GM23248 (cell line): Measurements from ENCODE around the gene PAPPA2. TPM values are rescaled to one million over a fixed set of nuclear protein-coding genes. Genes with fewer than 3 reads are reported as not detected.
A peak's percentile ranks its signal among the peaks of the same experiment; 100 is the strongest.

Experiments used
- DNase-seq: peaks from one replicate; pipeline ENCODE4 v3.0.0-alpha.2; 2015
- H2AFZ ChIP-seq: fragments of 200-600 bp; sonication (generic); 2 replicates; pipeline ENCODE4 v1.6.1; 2016; ENCODE audit warnings: antibody characterized with exemption
- H3F3A ChIP-seq: fragments of 200-600 bp; sonication (generic); 2 replicates; pipeline ENCODE4 v1.6.1; 2016; ENCODE audit warnings: mild to moderate bottlenecking, antibody characterized with exemption, mixed run types; ENCODE audit not compliant: insufficient read depth
- H3K27ac ChIP-seq: fragments of 200-600 bp; sonication (generic); 2 replicates; pipeline ENCODE4 v1.5.1; 2016; ENCODE audit warnings: mild to moderate bottlenecking
- H3K27me3 ChIP-seq: fragments of 200-600 bp; sonication (generic); replicated peaks from 2 replicates; pipeline ENCODE4 v1.6.1; 2016; ENCODE audit warnings: mild to moderate bottlenecking; ENCODE audit not compliant: insufficient read depth
- H3K36me3 ChIP-seq: fragments of 200-600 bp; sonication (generic); 2 replicates; pipeline ENCODE4 v1.6.1; 2016; ENCODE audit warnings: low read depth, mild to moderate bottlenecking
- H3K4me1 ChIP-seq: fragments of 200-600 bp; sonication (generic); 2 replicates; pipeline ENCODE4 v1.6.1; 2016; ENCODE audit warnings: mild to moderate bottlenecking; ENCODE audit not compliant: insufficient read depth
- H3K4me2 ChIP-seq: fragments of 200-600 bp; sonication (generic); one replicate; pipeline ENCODE4 v1.6.1; 2016; ENCODE audit warnings: mild to moderate bottlenecking; ENCODE audit not compliant: unreplicated experiment
- H3K4me3 ChIP-seq: fragments of 200-600 bp; sonication (generic); 2 replicates; pipeline ENCODE4 v1.5.1; 2016; ENCODE audit warnings: mild to moderate bottlenecking
- H3K79me2 ChIP-seq: fragments of 200-600 bp; sonication (generic); 2 replicates; pipeline ENCODE4 v1.6.1; 2016; ENCODE audit warnings: mild to moderate bottlenecking; ENCODE audit not compliant: insufficient read depth
- H3K9ac ChIP-seq: fragments of 200-600 bp; sonication (generic); 2 replicates; pipeline ENCODE4 v1.6.1; 2016; ENCODE audit warnings: mild to moderate bottlenecking
- H3K9me2 ChIP-seq: fragments of 200-600 bp; sonication (generic); 2 replicates; pipeline ENCODE4 v1.6.1; 2016; ENCODE audit warnings: mixed run types, mild to moderate bottlenecking, moderate library complexity; ENCODE audit not compliant: insufficient read depth
- H3K9me3 ChIP-seq: fragments of 200-600 bp; sonication (generic); one replicate; pipeline ENCODE4 v1.6.1; 2017; ENCODE audit warnings: low read depth
- H4K20me1 ChIP-seq: fragments of 200-600 bp; sonication (generic); 2 replicates; pipeline ENCODE4 v1.6.0; 2016; ENCODE audit not compliant: insufficient read depth
- EZH2 ChIP-seq: fragments of 200-600 bp; sonication (generic); IDR thresholded peaks from 2 replicates; pipeline ENCODE4 v1.6.1; 2018; ENCODE audit warnings: antibody characterized with exemption, mild to moderate bottlenecking; ENCODE audit not compliant: insufficient read depth, poor library complexity, severe bottlenecking
- EZH2phosphoT487 ChIP-seq: fragments of 200-600 bp; sonication (generic); IDR thresholded peaks from 2 replicates; pipeline ENCODE4 v1.6.1; 2018; ENCODE audit warnings: antibody characterized with exemption, moderate library complexity, mild to moderate bottlenecking, low read depth; ENCODE audit not compliant: insufficient read depth
- WGBS, 2 experiments: methylation state at CpG; one replicate each; pipeline ENCODE4 v1.1.6; 2015 to 2017; ENCODE audit warnings: low lambda C conversion rate in 2 of 2, low coverage in 1 of 2; ENCODE audit errors: missing lambda C conversion rate in 2 of 2; 5-methylcytosine and 5-hydroxymethylcytosine counted together
- in situ Hi-C: fragments of 300-500 bp; cut with MboI; formaldehyde crosslinking; loops from 2 replicates; pipeline ENCODE4 v1.15.0; 2020
- polyA plus RNA-seq: library from polyadenylated mRNA; unstranded; fragments of >200 nt; fragmentation: Nextera tagmentation; extraction: Ambion mirVana; gene quantifications from 2 replicates; pipeline ENCODE4 v1.2.1, GENCODE V29; 2016
- total RNA-seq: library from RNA; depleted of rRNA; stranded (reverse); fragments of >200 nt; shearing (Covaris generic); gene quantifications from 2 replicates; pipeline ENCODE4 v1.2.3, GENCODE V29; 2014

The PAPPA2 gene
- total and polyA plus RNA-seq, 2 experiments from 2014 or later: 3.9 to 8.1 TPM

DNA sequence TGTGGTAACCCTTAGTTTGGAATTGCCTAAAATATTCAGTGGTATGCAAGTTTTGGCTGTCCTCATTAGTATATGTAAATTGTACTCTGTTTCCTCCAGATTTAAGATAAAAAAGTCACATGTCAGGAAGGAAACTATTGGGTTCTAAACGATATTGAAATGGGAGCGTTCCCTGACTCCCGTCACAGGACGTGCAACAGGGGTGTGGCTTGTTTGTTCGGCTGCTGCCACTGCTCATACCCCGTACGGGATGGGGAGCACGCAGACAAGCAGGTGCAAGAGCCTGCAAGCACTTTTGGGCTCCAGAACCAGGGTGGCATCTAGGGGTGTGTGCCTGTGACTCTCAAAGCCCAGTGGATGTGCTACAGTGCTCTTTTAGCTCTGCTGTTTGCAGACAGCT, 6.2 kb upstream of the PAPPA2 start:
- H3K9me2 ChIP-seq: no peaks in the 10 kb centered on the region
- H3K27ac ChIP-seq: no peak overlapping the region
- H3K36me3 ChIP-seq: no peaks in the 10 kb centered on the region
- H3K79me2 ChIP-seq: no peaks in the 10 kb centered on the region
- TF ChIP-seq EZH2phosphoT487 (no peak), EZH2 (no peak)
- DNase-seq: no peak
- no peaks in the 10 kb centered on the region for H4K20me1 ChIP-seq
- H3F3A ChIP-seq: no peaks in the 10 kb centered on the region
- no peak overlapping the region for H3K4me3 ChIP-seq
- H3K4me1 ChIP-seq: no peaks in the 10 kb centered on the region
- no peak overlapping the region for H3K4me2 ChIP-seq
- in situ Hi-C loops: no loop called here
- 49 to 56% methylated on average over 8 of the region's 8 CpGs for WGBS, 2 experiments
- no peak overlapping the region for H3K9ac ChIP-seq
- no peaks in the 10 kb centered on the region for H3K9me3 ChIP-seq
- no peak overlapping the region for H2AFZ ChIP-seq
- no peaks in the 10 kb centered on the region for H3K27me3 ChIP-seq

DNA sequence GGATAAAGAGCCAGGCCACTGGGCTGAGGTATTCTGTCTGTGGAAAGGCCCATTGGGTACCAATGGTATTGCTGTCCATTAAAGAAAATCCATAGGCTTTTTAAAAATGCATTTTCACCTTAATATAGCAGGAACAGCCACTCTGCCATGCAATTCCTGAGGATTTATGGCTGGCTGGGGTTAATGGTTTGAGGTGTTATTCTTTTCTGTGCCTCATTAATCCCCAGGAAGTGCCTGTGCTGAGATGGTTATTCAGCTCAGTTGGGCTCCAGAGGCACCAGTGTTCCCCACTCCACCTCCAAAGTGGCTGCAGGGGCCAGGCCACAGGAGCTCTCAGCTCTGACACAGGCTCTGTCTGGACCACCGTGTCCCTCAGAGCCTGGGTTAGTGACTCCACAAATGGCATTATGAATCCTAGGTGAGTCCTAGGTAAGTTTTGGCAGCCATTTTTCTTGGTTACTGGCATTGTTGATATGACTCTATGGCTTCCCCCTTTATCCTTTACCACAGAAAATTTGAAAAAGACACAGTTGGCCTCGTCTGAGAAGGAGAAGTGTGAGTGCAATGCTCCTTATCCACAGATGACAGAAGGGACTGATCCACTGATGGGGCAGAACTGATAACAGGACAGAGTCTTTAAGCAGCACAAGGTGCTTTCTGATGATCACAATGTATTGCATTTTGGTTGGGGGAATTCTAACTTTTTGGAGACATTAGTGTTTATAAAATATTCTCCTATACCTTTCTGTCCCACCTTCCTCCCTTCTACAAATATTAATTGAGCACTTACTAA, 2.2 kb upstream of the PAPPA2 start:
- Histone ChIP-seq H3K79me2 (no peaks in the 10 kb centered on the region), H3K9me2 (no peaks in the 10 kb centered on the region), H4K20me1 (no peaks in the 10 kb centered on the region), H3F3A (no peaks in the 10 kb centered on the region), H3K4me3 (no peak overlapping the region), H3K4me1 (no peaks in the 10 kb centered on the region), H2AFZ (no peak overlapping the region), H3K27ac (no peak overlapping the region), H3K9ac (no peak overlapping the region), H3K4me2 (no peak overlapping the region), H3K36me3 (no peaks in the 10 kb centered on the region), H3K27me3 (no peaks in the 10 kb centered on the region), H3K9me3 (no peaks in the 10 kb centered on the region)
- in situ Hi-C loops: no loop called here
- TF ChIP-seq EZH2: no peak
- no peak for TF ChIP-seq EZH2phosphoT487
- DNase-seq: no peak
- 0 to 13% methylated on average over 2 of the region's 2 CpGs for WGBS, 2 experiments

DNA sequence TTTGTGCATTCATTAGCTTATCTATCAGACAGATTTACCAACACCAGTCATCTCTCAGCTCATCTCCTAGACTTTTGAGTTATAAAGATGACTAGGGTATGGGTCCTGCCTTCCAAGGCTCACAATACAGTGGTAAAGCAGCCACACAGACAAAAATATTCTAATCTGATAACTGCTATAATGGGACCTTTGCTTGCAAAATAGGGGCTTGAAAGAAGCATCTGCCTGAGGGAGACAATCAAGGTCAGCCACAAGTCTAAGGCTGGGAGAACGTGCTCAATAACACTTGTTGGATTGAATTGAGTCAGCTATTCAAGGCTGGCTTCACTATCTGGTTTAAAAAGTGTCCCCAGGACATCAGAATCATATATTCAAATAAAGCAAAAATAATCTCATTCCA, 1.4 kb upstream of the PAPPA2 start:
- no peak for DNase-seq
- H3K36me3 ChIP-seq: no peaks in the 10 kb centered on the region
- H3K4me2 ChIP-seq: no peak overlapping the region
- no peaks in the 10 kb centered on the region for H3K9me3 ChIP-seq
- no peak overlapping the region for H3K9ac ChIP-seq
- no peaks in the 10 kb centered on the region for H3K27me3 ChIP-seq
- no peak overlapping the region for H3K27ac ChIP-seq
- H4K20me1 ChIP-seq: no peaks in the 10 kb centered on the region
- no peak overlapping the region for H3K4me3 ChIP-seq
- no peaks in the 10 kb centered on the region for H3F3A ChIP-seq
- no peak overlapping the region for H2AFZ ChIP-seq
- WGBS, 2 experiments: 6 to 11% methylated on average over 1 of the region's 1 CpG
- no peak for TF ChIP-seq EZH2
- no peak for TF ChIP-seq EZH2phosphoT487
- no peaks in the 10 kb centered on the region for H3K4me1 ChIP-seq
- in situ Hi-C loops: no loop called here
- H3K79me2 ChIP-seq: no peaks in the 10 kb centered on the region
- H3K9me2 ChIP-seq: no peaks in the 10 kb centered on the region

DNA sequence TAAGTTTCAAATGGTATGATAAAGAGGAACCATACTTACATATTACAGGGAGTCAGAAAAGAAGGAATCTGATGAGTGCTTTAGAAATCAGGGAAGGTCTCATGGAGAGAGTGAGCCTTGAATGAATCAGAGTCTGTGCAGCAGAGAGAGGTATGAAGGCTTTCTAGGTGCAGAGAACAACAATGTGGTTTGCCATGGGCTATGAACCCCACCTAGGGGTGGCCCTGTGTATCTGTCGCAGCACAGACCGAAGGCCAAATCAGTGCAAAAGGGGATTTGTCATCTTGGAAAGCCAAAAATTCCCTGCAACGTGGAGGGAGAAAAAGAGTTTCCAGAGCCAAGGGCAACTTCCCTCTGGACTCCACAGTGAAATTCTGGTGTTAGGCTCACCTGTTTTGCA, 3.5 kb downstream of the PAPPA2 start:
- Histone ChIP-seq H3K79me2 (no peaks in the 10 kb centered on the region), H3F3A (no peaks in the 10 kb centered on the region), H3K4me1 (0 out of 2 replicates have a peak, but pooled peaks cover 4% of the 10 kb centered on the region), H3K4me3 (no peak overlapping the region), H3K9me3 (no peaks in the 10 kb centered on the region), H3K27me3 (no peaks in the 10 kb centered on the region), H2AFZ (no peak overlapping the region), H4K20me1 (no peaks in the 10 kb centered on the region), H3K27ac (no peak overlapping the region), H3K36me3 (no peaks in the 10 kb centered on the region), H3K9ac (no peak overlapping the region), H3K9me2 (no peaks in the 10 kb centered on the region), H3K4me2 (no peak overlapping the region)
- TF ChIP-seq EZH2phosphoT487: no peak
- no peak for TF ChIP-seq EZH2
- in situ Hi-C loops: no loop called here
- DNase-seq: peak; percentile 38
- WGBS, 2 experiments: 16 to 27% methylated on average over 3 of the region's 3 CpGs
